ENCODE measurements around the gene GZMM.

- TF ChIP-seq CTCF (IDR thresholded peaks at IDR 0.05) (no peak), POLR2A (IDR thresholded peaks at IDR 0.05) (no peak)
Measured at GRCh38 chr19:536881-537404, 6.9 kb upstream of the GZMM start.

Measured in Peyer's patch (tissue), 4 donors.